OCI-LY1 (cell line): ENCODE results near the gene CPSF4L.

Experiments
- H2AFZ ChIP-seq: fragments of 200-600 bp; sonication (generic), shearing (Covaris generic); 2 replicates; pipeline ENCODE4 v1.6.0; 2014; ENCODE audit warnings: antibody characterized with exemption, mild to moderate bottlenecking, low read length
- H3F3A ChIP-seq: fragments of 200-600 bp; sonication (generic), shearing (Covaris generic); 2 replicates; pipeline ENCODE4 v1.6.0; 2014; ENCODE audit warnings: mild to moderate bottlenecking, antibody characterized with exemption, low read length, moderate library complexity; ENCODE audit not compliant: insufficient read depth
- H3K27ac ChIP-seq: fragments of 200-600 bp; sonication (generic); 2 replicates; pipeline ENCODE4 v1.5.1; 2014; ENCODE audit warnings: low read length, mixed run types, mild to moderate bottlenecking, low read depth; ENCODE audit not compliant: poor library complexity, severe bottlenecking
- H3K27me3 ChIP-seq: fragments of 200-600 bp; sonication (generic); 2 replicates; pipeline ENCODE4 v1.6.0; 2014; ENCODE audit warnings: antibody characterized with exemption, mild to moderate bottlenecking, low read length, moderate library complexity; ENCODE audit not compliant: insufficient read depth
- H3K36me3 ChIP-seq: fragments of 200-600 bp; sonication (generic); 2 replicates; pipeline ENCODE4 v1.6.1; 2014; ENCODE audit warnings: mild to moderate bottlenecking, antibody characterized with exemption, low read length, moderate library complexity, mixed read lengths; ENCODE audit not compliant: insufficient read depth
- H3K4me1 ChIP-seq: fragments of 200-600 bp; sonication (generic); 2 replicates; pipeline ENCODE4 v1.5.1; 2014; ENCODE audit warnings: mild to moderate bottlenecking, low read length, moderate library complexity; ENCODE audit not compliant: insufficient read depth, severe bottlenecking
- H3K4me2 ChIP-seq: fragments of 200-600 bp; sonication (generic), shearing (Covaris generic); 2 replicates; pipeline ENCODE4 v1.6.1; 2014; ENCODE audit warnings: low read length
- H3K4me3 ChIP-seq: fragments of 200-600 bp; sonication (generic); 2 replicates; pipeline ENCODE4 v1.5.1; 2014; ENCODE audit warnings: low read length, low read depth, mild to moderate bottlenecking, mixed read lengths; ENCODE audit not compliant: poor library complexity, severe bottlenecking
- H3K79me2 ChIP-seq: fragments of 200-600 bp; shearing (Covaris generic); 2 replicates; pipeline ENCODE4 v1.6.1; 2016; ENCODE audit warnings: mixed run types, low read length, mixed read lengths; ENCODE audit not compliant: insufficient read depth
- H3K9ac ChIP-seq: fragments of 200-600 bp; sonication (generic), shearing (Covaris generic); 2 replicates; pipeline ENCODE4 v1.6.1; 2014; ENCODE audit warnings: mild to moderate bottlenecking, low read length, mixed read lengths
- H3K9me2 ChIP-seq: fragments of 200-600 bp; sonication (generic), shearing (Covaris generic); 2 replicates; pipeline ENCODE4 v1.6.1; 2014; ENCODE audit warnings: low read depth, mild to moderate bottlenecking, low read length, mixed read lengths
- H3K9me3 ChIP-seq: fragments of 200-600 bp; shearing (Covaris generic); 2 replicates; pipeline ENCODE4 v1.6.1; 2014; ENCODE audit warnings: low read length, mixed read lengths
- H4K20me1 ChIP-seq: fragments of 200-600 bp; sonication (generic), shearing (Covaris generic); 2 replicates; pipeline ENCODE4 v1.6.0; 2016; ENCODE audit warnings: mild to moderate bottlenecking, low read length; ENCODE audit not compliant: insufficient read depth
- CTCF ChIP-seq: fragments of 200-600 bp; sonication (generic), shearing (Covaris generic); IDR thresholded peaks from 2 replicates; pipeline ENCODE4 v1.5.1; 2017; ENCODE audit warnings: mild to moderate bottlenecking, antibody characterized with exemption, low read length, moderate library complexity, mixed read lengths
- EZH2 ChIP-seq: fragments of 200-600 bp; sonication (generic), shearing (Covaris generic); IDR thresholded peaks from 2 replicates; pipeline ENCODE4 v1.8.0; 2017; ENCODE audit warnings: borderline replicate concordance, mixed run types, mild to moderate bottlenecking, antibody characterized with exemption, low read length, moderate library complexity, mixed read lengths

Gene CPSF4L

GRCh38 chr17:73224663-73225305 is 36.9 kb downstream of the CPSF4L start:
- no peak overlapping the region for H2AFZ ChIP-seq
- no peak overlapping the region for H3K4me3 ChIP-seq
- no peaks in the 10 kb centered on the region for H4K20me1 ChIP-seq
- TF ChIP-seq EZH2 (no peak), CTCF (no peak)
- H3K27me3 ChIP-seq = no peaks in the 10 kb centered on the region
- H3K79me2 ChIP-seq = peaks cover 42% of the 10 kb centered on the region
- H3F3A ChIP-seq = no peaks in the 10 kb centered on the region; the same call in 1 of the 2 replicates
- H3K27ac ChIP-seq = no peak overlapping the region
- H3K4me2 ChIP-seq = no peak overlapping the region
- peaks cover 26% of the 10 kb centered on the region for H3K4me1 ChIP-seq
- no peaks in the 10 kb centered on the region for H3K9me2 ChIP-seq
- peaks cover 14% of the 10 kb centered on the region; the same call in 1 of the 2 replicates for H3K36me3 ChIP-seq
- no peak overlapping the region for H3K9ac ChIP-seq
- H3K9me3 ChIP-seq = no peaks in the 10 kb centered on the region

- Histone ChIP-seq H3K4me3 (no peak overlapping the region), H3K36me3 (peaks cover 15% of the 10 kb centered on the region; the same call in 1 of the 2 replicates), H3K9me3 (no peaks in the 10 kb centered on the region), H3K9me2 (no peaks in the 10 kb centered on the region), H3K27me3 (no peaks in the 10 kb centered on the region), H3K4me1 (peaks cover 26% of the 10 kb centered on the region), H3F3A (no peaks in the 10 kb centered on the region; the same call in 1 of the 2 replicates), H3K79me2 (peaks cover 40% of the 10 kb centered on the region), H3K4me2 (no peak overlapping the region), H4K20me1 (no peaks in the 10 kb centered on the region), H3K9ac (no peak overlapping the region), H3K27ac (no peak overlapping the region), H2AFZ (no peak overlapping the region)
- TF ChIP-seq CTCF (no peak), EZH2 (no peak)
These were observed 37.4 kb downstream of the CPSF4L start for GRCh38 chr17:73224237-73224636.

GRCh38 chr17:73223626-73224230 is 38.0 kb downstream of the CPSF4L start:
- no peak overlapping the region for H3K27ac ChIP-seq
- H3K79me2 ChIP-seq = peaks cover 35% of the 10 kb centered on the region
- H3K9me2 ChIP-seq = no peaks in the 10 kb centered on the region
- no peak for TF ChIP-seq EZH2
- no peak for TF ChIP-seq CTCF
- no peaks in the 10 kb centered on the region; the same call in 1 of the 2 replicates for H3F3A ChIP-seq
- no peaks in the 10 kb centered on the region for H3K27me3 ChIP-seq
- no peak overlapping the region for H3K4me3 ChIP-seq
- peaks cover 18% of the 10 kb centered on the region; the same call in 1 of the 2 replicates for H3K36me3 ChIP-seq
- H3K9me3 ChIP-seq = no peaks in the 10 kb centered on the region
- H3K9ac ChIP-seq = no peak overlapping the region
- H3K4me1 ChIP-seq = peaks cover 21% of the 10 kb centered on the region
- no peak overlapping the region for H3K4me2 ChIP-seq
- H4K20me1 ChIP-seq = no peaks in the 10 kb centered on the region
- no peak overlapping the region for H2AFZ ChIP-seq
